ENCODE data around the gene FLNA.
"Not testable (repeated sequence)": the region's sequence is repeated elsewhere in the genome, so short reads cannot be mapped to it uniquely, and the experiment has no call there.

DNA sequence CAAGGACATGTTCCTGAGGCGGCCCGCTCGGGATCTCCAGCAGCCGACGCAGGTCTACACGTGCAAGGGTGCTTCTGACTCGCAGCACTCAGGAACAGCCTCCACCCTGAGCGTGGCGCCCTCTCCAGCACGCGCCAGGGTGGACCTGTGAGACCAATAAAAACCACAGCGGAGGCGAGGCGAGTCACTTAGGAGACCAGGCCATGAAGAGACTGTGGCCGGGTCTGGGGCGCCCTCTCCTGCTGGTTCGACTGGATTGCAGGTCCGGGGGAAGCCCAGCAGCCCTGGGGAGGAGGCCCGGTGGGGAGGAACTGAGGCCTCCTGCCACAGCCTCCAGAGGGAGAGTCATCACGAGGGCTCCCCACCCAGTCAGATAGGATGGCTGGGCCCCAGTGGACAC lies 13.7 kb upstream of the FLNA start:
- not testable (repeated sequence) for TF ChIP-seq YY1 (IDR thresholded peaks at IDR 0.05; ENCODE audit: insufficient read depth, insufficient read length); ZNF274 (IDR thresholded peaks at IDR 0.05; ENCODE audit: low read depth, low read length)
